ENCODE measurements around the gene GTPBP3. TPM values are rescaled to one million over a fixed set of nuclear protein-coding genes. Genes with fewer than 3 reads are reported as not detected.
A peak's percentile ranks its signal among the peaks of the same experiment; 100 is the strongest.

The GTPBP3 gene
- total and polyA plus RNA-seq, 8 donors, result 11.2 to 93.9 (median 20.3) TPM

- no peak for TF ChIP-seq EP300 (IDR thresholded peaks at IDR 0.05)
- no peak for TF ChIP-seq POLR2AphosphoS5 (IDR thresholded peaks at IDR 0.05)
- TF ChIP-seq CTCF (IDR thresholded peaks at IDR 0.05), result no peak
- TF ChIP-seq POLR2A (IDR thresholded peaks at IDR 0.05), result no peak
- H3K27ac ChIP-seq, result peak overlapping the region; percentile 24 to 77 (median 59)
- intact Hi-C loops (cut with DNase I; ENCODE audit: low total_unique reads), result loop anchor here (5.0 kb wide), 1 partner anchor 40 kb away; no protein-coding TSS in a partner anchor
Observed at GRCh38 chr19:17347361-17347760, 10.0 kb downstream of the GTPBP3 start.

DNA sequence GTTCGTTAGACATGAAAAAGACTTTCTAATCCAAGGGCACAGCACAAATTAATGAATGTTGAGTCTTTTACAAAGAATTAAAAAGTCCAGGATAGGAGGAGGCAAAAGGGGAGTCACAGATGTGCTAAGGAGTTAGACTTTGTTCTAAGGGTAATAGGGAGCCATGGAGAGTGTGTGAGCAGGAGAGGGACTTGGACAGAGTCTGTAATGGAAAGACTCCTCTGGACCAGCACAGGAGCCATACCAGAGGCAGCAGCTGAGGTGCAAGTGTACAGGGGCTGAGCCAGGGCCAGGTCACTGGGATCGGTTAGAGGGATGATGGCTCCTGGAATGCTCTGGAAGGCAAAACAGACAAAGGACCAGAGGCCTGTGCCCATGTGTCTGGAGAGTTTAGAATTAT lies 10.5 kb downstream of the GTPBP3 start:
- H3K4me1 ChIP-seq, result peaks cover 0 to 29% (median 16%) of the 10 kb centered on the region in 4 donors
- no peak overlapping the region for H3K4me3 ChIP-seq
- no peak for DNase-seq
- H3K27me3 ChIP-seq, result peaks cover 0 to 51% (median 0%) of the 10 kb centered on the region in 3 donors
- WGBS, 5 donors, result 60 to 75% (median 74%) methylated on average over 2 of the region's 2 CpGs
- no peaks in the 10 kb centered on the region for H3K9me3 ChIP-seq
- no peak for TF ChIP-seq POLR2A (IDR thresholded peaks at IDR 0.05)
- H3K36me3 ChIP-seq, result no peaks in the 10 kb centered on the region
- intact Hi-C loops (cut with DNase I; ENCODE audit: low total_unique reads), result loop anchor here (5.0 kb wide), 1 partner anchor 39 kb away; no protein-coding TSS in a partner anchor
- H3K27ac ChIP-seq, result peak overlapping the region in 4 of 5 donors; percentile 52 to 77 (median 62)

More at GRCh38 chr19:17347361-17347760, 10.0 kb downstream of the GTPBP3 start:
- Histone ChIP-seq H3K9me3 (no peaks in the 10 kb centered on the region), H3K27me3 (peaks cover 0 to 46% (median 0%) of the 10 kb centered on the region in 3 donors), H3K4me3 (no peak overlapping the region), H3K4me1 (peaks cover 0 to 29% (median 15%) of the 10 kb centered on the region in 4 donors), H3K36me3 (peaks cover 0 to 3% (median 1%) of the 10 kb centered on the region in 4 donors)
- WGBS, 5 donors, result 21 to 36% (median 25%) methylated on average over 6 of the region's 6 CpGs
- peak in 1 of 2 donors; percentile 51 for DNase-seq

GRCh38 chr19:17348700-17349099 lies 11.3 kb downstream of the GTPBP3 start:
- peaks cover 0 to 56% (median 0%) of the 10 kb centered on the region in 3 donors for H3K27me3 ChIP-seq
- peak overlapping the region in 4 of 5 donors; percentile 52 to 77 (median 62) for H3K27ac ChIP-seq
- H3K36me3 ChIP-seq, result no peaks in the 10 kb centered on the region
- intact Hi-C loops (cut with DNase I; ENCODE audit: low total_unique reads), result loop anchor here (5.0 kb wide), 1 partner anchor 39 kb away; no protein-coding TSS in a partner anchor
- H3K4me3 ChIP-seq, result no peak overlapping the region
- no peaks in the 10 kb centered on the region for H3K9me3 ChIP-seq
- peak in 1 of 2 donors; percentile 82 for DNase-seq
- WGBS, 5 donors, result 4 to 12% (median 9%) methylated on average over 9 to 12 of the region's 12 CpGs
- H3K4me1 ChIP-seq, result peaks cover 0 to 29% (median 18%) of the 10 kb centered on the region in 4 donors
- peak in 2 of 3 donors; percentile 30 to 59 for TF ChIP-seq POLR2AphosphoS5 (IDR thresholded peaks at IDR 0.05)
- no peak for TF ChIP-seq EP300 (IDR thresholded peaks at IDR 0.05)

DNA sequence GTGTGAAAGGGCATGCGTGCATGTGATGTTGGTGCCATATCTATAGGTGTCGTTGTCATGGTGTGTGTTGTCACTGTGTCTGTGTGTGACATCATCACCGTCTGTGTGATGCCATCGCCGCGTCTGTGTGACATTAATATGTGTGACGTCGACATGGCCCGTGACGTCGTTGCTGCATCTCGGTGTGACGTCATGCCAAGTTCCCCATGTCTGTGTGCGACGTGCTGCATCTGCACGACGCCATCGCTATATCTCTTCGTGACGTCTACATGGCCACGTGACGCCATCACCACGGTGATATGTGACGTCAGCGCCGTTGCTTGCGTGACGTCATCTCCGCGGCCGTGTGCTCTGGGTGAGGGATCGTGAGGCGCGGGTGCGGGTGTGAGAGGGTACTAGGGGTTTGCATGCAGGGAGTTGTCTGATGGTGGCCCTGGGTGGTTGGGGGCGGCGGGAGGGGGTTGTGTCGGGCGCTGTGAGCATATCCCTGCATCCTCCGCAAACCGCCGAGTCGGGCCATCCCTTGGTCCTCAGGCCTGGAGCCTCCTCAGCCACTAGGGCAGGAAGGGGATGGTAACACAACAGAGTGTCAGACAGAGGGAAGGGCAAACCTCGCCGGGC lies 14.6 kb downstream of the GTPBP3 start:
- Histone ChIP-seq H3K4me1 (peaks cover 0 to 19% (median 9%) of the 10 kb centered on the region in 4 donors), H3K36me3 (no peaks in the 10 kb centered on the region), H3K9me3 (no peaks in the 10 kb centered on the region), H3K4me3 (no peak overlapping the region), H3K27ac (peak overlapping the region in 1 of 5 donors; percentile 14), H3K27me3 (peaks cover 0 to 56% (median 0%) of the 10 kb centered on the region in 3 donors)
- DNase-seq, result no peak
- intact Hi-C loops (cut with DNase I; ENCODE audit: low total_unique reads), result no loop called here
- TF ChIP-seq POLR2A (IDR thresholded peaks at IDR 0.05) (no peak), EP300 (IDR thresholded peaks at IDR 0.05) (no peak), POLR2AphosphoS5 (IDR thresholded peaks at IDR 0.05) (no peak), CTCF (IDR thresholded peaks at IDR 0.05) (no peak)
- 88 to 91% (median 89%) methylated on average over 45 of the region's 45 CpGs for WGBS, 5 donors

DNA sequence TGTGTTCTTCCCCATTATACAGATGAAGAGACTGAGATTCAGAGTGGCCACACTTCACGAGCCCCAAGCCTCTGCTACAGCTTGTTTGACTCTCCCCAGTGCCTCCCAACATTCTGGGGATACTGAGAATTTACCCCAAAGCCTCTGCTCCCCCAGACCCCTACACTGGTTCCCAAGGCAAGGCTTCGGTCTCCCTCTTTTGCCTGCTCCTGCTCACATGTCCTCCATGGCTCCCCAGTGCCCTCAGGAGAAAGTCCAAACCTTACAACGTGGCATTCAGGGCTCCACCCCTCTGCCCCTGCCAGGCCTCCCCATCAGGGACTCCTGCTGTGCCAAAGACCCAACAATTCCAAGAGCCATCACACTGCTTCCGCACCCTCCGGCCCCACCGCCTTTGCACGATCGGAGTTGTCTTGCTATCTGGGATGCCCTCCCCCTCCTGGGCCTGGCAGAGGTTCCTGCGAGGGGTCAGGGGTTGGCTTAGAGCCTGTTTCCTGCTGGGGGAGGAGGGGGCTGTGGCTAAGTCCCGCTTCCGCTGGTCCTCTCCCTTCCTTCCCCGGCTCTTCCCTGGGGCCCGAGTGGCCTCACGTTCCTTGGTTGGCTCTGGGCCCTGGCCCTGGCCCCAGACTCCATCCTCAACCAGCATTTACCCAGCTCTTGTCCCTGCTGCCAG lies 15.4 kb downstream of the GTPBP3 start:
- Histone ChIP-seq H3K27me3 (peaks cover 0 to 53% (median 0%) of the 10 kb centered on the region in 3 donors), H3K27ac (peak overlapping the region in 1 of 5 donors; percentile 14), H3K4me3 (no peak overlapping the region), H3K36me3 (no peaks in the 10 kb centered on the region), H3K4me1 (peaks cover 0 to 13% (median 8%) of the 10 kb centered on the region in 4 donors), H3K9me3 (no peaks in the 10 kb centered on the region)
- intact Hi-C loops (cut with DNase I; ENCODE audit: low total_unique reads), result no loop called here
- DNase-seq, result peak in 1 of 2 donors; percentile 49
- WGBS, 5 donors, result 41 to 47% (median 43%) methylated on average over 14 of the region's 14 CpGs
- no peak for TF ChIP-seq POLR2A (IDR thresholded peaks at IDR 0.05)
- TF ChIP-seq EP300 (IDR thresholded peaks at IDR 0.05), result no peak
- no peak for TF ChIP-seq CTCF (IDR thresholded peaks at IDR 0.05)
- no peak for TF ChIP-seq POLR2AphosphoS5 (IDR thresholded peaks at IDR 0.05)
